Raji (cell line): ENCODE results near the gene NDUFA8.

Source experiments
- POLR2A ChIP-seq: IDR thresholded peaks from 2 replicates; pipeline ENCODE4 v1.6.1; 2011; ENCODE audit warnings: low read depth, low read length, control low read depth; ENCODE audit not compliant: insufficient read depth

NDUFA8 gene

DNA sequence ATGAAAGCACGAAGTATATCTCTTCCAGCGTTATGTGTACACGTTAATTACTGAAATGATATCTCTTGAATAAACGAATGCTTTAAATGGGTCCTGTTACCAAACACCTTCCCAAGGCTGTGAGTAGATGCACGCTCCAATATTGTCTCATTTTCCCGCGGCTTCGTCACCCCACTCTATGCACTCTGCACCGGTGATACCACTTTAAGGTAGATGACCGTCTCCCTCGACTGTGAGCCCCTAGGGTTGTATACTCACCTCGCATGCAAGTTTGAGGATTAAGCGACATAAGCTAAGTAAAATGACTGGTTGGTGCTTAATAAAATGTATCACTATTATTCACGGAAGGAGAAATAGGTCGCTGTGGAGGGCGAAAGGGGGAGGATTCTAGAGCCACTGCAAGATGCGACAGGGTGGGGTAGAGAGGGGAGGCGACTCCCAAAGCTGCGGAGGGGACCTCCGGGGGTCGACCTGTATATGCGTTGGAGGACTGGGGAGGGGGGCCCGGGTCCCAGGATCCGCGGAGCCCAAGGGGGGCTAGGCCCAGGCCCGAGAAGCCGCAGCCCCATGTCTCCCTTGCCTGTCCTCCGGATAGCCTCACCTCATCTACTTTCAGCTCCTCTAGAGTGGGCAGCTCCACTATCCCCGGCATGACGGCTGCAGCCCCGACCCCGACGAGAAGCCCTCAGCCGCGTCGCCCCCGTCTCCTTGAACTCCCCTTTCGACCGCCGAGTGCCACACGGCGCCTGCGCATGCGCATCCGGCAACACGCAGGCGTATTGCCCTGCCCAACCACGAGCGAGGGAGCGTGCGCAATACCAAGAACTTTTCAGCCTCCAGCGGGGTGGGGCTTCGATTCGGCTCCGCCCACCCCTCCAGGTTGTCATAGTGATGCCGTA, at the start of gene NDUFA8, which contains the start of gene MORN5:
Gene NDUFA8, minus strand, starts transcription at position 754 of the 899 bp plus-strand sequence. Its CDS starts 102 bp downstream, at position 652.
Gene MORN5, plus strand, starts transcription at position 883 of the 899 bp plus-strand sequence. CDS start 65 bp downstream, outside the sequence.
- peak; percentile 94 for TF ChIP-seq POLR2A

DNA sequence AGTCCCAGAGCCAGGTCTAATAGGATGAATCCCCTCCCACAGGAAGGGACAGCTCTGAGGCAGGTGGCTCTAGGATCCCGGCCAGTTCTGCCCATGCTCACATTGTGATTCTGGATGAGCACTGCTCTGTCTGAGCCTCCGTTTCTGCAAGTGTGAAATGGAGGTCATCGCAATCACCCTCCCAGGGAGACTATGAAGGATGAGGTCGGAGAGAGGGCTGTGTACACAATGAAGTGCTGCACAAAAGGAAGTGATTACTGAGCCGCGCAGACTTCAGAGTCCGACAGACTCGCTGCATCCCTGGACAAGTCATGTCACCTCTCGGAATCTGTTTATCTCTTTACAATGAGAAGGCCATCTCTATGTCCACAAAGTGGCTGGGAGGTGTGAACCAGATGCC, 47.5 kb upstream of the NDUFA8 start:
- no peak for TF ChIP-seq POLR2A

DNA sequence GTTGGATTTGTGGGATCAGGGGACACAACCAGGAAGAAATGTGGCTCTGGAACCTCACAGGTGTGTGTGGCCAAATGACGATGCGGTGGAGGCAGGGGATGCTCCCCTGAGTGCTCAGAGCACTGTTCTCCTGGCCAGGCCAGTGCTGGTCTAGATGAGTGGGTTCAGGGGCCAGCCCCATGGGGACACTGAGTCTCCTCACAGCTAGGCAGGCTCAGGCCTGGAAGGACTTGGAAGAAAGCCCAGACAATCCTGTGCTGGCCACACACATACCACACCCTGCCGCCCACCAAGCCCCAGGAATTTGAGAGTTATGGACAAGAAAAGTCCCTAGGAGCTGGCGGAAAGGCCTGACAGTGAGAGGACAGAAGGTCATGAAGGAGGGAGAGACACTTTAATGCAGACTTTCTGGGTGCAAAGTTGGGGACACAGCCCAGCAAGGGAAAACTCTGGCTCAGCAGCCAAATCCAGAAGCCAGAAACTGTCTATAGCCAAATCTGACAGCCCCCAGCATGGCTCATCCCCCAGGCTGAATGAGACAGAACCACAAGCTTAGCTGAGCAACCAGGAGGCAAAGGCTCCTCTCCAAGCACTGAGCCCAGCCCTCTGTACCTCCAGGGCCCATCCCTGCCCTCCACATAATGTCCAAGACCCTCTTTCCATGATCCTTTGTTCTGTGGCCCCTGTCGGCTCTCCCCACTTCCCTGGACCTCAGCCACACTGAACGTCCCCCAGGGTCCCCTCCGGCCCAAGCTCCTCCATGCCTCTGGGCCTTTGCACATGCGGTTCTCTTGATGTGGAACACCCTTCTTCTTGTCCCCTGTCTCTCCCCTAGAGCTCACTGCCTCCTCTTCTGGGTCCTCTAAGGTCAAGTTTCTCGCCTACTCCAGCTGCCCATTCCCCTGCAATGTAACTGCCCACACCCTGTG, 46.8 kb upstream of the NDUFA8 start:
- no peak for TF ChIP-seq POLR2A

DNA sequence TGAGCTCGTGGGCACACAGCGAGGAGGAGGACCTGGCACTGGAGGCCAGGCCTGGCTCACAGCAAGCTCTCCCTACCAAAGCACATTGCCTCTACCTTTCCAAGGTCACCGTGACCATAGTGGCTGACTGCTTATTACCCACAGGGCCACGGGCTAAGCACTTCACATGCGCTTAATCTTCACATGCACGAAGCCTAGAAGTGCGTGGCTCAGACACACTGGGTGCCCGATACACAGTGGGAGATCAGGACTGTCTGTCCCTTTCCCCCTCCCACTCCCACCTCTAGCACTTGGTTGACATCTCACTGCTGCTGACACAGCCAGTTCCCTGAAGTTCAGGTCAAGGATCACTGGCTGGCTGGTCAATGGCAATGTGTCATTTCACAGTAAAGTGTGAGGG, 45.6 kb upstream of the NDUFA8 start:
- no peak for TF ChIP-seq POLR2A

DNA sequence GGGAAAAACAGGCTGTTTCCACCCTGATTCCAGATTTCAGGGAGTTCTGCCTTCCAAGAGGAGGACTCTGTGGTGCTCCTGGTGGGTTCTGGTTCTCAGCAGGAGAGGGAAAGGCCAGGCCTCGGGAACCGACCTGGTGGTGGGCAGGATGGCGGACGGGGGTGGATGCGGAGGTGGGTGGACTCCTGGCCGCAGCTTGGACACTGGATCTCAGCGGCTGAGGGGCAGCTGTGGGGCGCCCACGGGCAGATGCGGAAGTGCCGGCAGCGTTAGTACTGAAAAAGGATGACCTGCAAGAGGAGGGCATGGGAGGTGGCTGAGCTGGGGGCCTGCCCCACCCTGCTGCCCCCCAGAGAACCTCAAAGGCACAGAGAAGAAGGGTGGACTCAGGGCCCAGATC, 44.9 kb upstream of the NDUFA8 start:
- TF ChIP-seq POLR2A = no peak

DNA sequence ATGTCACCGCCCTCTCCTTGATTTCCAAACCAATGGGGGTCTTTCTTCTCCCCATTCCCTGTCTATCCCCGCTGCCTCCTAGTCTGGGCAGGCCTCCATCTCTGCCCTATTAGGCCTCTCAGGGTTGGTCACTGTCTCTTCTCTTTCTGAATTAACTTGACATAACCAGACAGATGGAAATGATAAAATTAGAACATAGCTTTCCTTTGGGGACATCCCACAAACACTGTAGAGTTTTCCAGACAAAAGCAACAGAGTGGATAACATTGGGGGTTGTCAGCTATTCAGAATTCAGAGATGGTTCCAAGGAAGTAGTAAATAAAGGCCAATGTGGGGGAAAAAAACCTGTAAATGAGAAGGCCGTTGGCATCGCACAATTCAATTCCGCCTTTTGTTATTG, 44.5 kb upstream of the NDUFA8 start:
- TF ChIP-seq POLR2A = no peak

DNA sequence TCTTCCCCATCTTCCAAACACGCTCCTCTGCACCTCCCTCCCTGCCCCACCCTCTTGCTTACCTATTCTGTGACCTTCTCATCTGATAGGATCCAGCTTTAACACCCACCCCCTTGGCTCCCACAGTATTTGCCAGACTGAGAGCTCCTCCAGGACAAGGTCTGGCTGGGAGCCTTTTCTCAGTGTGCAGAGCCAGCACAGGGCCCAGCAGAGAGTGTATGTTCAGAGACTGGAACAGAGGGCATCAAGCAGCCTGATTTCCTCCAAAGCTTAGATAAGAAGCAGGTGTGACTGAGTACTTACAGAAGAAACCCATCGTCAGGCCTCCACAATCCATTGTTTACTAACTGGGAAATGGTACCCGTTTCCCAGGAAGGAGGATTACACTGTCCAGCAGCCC, 42.5 kb upstream of the NDUFA8 start:
- TF ChIP-seq POLR2A = no peak

DNA sequence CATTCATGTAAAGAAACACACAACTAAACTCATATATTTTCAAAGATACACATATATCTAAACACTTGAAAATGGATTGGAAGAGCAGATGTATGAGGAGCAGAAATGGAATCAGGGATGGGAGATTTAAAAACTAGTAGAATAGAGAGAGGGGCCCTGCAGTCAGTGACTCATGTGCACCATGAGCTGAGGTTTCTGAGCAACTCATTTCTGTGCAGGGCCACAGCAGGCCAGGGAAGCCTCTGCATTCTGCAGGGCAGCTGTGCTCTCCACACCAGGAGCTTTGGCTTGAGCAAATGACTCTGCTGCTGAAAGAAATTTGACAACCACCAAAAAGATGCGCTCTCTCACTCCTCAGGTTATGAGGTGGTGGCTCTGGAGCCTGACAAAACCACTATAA, 42.1 kb upstream of the NDUFA8 start:
- no peak for TF ChIP-seq POLR2A

DNA sequence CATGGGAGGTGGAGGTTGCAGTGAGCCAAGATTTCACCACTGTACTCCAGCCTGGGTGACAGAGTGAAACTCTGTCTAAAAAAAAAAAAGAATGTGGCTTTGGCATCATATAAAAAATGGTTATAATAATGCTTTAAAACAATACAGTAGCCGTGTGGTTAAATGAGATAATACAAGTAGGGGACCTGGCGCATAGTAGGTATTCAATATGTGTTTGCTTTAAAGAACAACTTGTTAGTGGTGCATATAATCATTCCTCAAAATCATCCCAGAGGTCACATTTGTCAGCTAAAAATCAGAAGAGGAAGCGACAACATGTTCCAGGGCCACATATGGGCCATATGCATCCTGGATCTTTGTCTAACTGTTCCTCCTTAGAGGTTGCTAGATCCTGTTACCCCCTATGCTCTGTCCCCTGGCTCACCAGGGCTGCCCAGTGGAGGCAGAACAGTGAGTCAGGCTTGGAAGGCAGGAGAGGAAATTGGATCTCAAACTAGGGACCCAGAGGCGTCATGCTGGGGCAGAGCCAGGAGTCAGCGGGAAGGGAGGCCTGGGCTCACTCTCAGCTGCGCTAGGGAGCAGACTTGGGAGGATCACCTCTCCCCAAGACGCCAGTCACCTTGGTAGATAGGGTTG, 41.5 kb upstream of the NDUFA8 start:
- TF ChIP-seq POLR2A = no peak

DNA sequence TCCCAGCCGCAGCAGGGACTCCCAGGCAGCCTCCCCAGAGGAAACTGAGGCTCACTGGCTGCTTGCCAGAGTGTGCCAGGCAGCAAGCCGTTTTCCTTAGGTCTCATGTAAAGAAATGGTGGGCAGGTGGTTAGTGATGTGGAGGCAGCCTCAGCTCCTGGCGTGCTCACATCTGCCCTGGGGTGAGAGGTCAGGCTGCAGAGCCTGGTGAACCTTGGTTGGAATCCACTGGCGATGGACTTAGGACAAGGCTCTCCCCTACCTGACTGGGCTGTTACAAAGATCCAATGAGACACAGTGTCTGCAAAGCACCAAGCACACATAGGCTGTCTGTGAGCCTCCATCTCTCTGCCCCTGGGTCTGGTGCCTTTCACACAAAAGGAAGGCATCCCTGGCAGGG, 38.3 kb upstream of the NDUFA8 start:
- no peak for TF ChIP-seq POLR2A

DNA sequence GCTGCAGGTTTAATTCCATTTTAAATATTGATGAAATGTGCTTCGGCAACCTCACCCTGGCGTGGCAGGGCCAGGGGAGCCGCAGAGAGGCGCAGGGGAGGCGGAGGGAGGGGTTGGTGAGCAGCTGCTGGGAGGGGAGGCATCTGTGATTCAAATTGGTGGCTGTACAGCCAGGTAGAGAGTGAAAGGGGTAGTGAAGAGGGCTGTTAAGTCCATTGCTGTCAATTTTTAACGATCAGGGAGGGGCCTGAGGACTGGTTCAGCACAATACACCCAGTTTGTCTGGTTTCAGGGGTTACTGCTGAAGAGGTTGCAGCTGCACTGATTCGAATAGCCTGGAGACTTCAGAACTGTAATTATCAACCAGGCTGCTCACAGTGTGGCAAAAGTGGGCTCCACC, 37.8 kb upstream of the NDUFA8 start:
- TF ChIP-seq POLR2A = no peak

DNA sequence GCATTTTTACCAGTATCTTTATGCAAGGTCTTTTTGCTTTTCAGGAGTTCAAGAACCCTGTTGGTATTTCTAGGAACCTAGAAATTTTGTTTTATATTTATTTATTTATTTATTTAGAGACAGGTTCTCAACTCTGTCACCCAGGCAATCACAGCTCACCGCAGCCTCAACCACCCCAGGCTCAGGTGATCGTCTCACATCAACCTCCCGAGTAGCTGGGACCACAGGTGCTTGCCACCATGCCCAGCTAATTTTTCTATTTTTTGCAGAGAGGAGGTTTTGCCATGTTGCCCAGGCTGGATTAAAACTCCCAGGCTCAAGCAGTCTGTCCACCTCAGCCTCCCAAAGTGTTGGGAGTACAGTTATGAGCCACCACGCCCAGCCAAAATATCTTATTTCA, 36.3 kb upstream of the NDUFA8 start:
- TF ChIP-seq POLR2A = no peak

DNA sequence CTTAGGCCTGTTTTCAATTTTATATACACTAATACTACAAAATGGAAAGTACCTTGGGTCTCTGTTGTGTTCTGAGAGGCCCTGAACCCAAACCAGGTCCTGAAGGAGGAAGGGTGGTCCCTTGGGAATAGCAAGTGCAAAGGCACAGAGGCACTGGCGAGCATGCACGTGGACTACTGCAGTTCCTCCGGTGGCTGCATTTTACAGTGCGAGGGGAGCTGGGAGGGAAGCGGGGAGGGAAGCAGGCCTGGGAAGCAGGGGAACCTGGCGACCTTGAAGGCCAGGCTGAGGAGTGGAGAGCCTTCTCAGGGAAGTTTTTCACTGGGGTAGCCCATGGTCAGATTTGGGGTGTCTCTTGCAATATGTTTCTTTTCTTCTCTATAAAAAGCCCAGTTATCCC, 34.1 kb upstream of the NDUFA8 start:
- TF ChIP-seq POLR2A = no peak

DNA sequence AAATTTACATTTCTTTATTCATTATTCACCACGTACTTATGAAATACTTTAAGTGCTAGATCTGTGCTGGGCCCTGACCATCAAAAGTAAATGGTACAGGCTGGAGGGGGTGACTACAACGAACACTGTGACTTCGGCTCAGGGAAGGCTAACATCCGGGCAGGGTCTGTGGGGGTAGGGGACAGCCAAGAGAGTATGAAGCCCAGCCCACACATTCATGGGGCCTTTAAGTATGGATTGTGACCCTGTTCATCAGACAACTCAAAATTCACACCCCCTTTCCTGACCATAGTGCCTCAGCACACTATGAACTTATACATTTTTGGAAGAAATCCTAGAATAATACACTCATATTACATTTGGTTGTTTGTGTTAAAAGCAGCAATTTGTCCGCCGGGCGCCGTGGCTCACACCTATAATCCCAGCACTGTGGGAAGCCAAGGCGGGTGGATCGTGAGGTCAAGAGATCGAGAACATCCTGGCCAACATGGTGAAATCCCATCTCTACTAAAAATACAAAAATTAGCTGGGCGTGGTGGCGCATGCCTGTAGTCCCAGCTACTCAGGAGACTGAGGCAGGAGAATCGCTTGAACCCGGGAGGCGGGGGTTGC, 33.4 kb upstream of the NDUFA8 start:
- TF ChIP-seq POLR2A = no peak
